ENCODE measurements around the gene CDK8. TPM values are rescaled to one million over a fixed set of nuclear protein-coding genes. Genes with fewer than 3 reads are reported as not detected.

Gene CDK8
- polyA plus RNA-seq, 1 experiment = 18.8 TPM

DNA sequence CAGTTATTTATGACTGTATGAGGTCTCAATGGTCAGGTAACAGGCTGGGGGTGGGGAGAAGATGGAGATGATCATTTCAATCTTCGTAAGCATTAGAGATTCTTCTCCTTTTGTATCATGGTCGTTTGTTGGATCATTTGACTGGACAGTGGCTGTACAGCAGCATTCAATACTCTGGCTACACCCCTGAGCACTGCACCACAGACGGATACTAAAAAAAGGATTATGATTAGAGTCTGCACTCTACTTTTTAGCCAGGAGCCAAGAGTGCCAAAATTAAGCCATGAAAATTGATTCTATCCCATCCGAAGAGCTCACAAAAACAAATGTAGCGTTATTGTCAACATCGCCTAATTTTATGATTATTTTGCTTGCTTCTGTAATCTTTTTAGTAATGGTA is 41.9 kb downstream of the CDK8 start:
- ChIA-PET CTCF (interaction anchor here (0.6 kb wide), 1 partner anchor 127 kb away, joined by 4 read pairs; no protein-coding TSS in a partner anchor), POLR2A (no interaction called here)
- H3K27me3 ChIP-seq (ENCODE audit: control insufficient read depth, insufficient read depth, low read length) = no peaks in the 10 kb centered on the region
- no peak for DNase-seq (ENCODE audit: low read depth, low spot score)
- no peak overlapping the region for H3K27ac ChIP-seq (ENCODE audit: low read depth, low read length)
- H3K4me3 ChIP-seq (ENCODE audit: low read depth, low read length) = no peak overlapping the region
- H3K9me3 ChIP-seq (ENCODE audit: control insufficient read depth, insufficient read depth, low read length) = no peaks in the 10 kb centered on the region
- TF ChIP-seq, protein P1, sequence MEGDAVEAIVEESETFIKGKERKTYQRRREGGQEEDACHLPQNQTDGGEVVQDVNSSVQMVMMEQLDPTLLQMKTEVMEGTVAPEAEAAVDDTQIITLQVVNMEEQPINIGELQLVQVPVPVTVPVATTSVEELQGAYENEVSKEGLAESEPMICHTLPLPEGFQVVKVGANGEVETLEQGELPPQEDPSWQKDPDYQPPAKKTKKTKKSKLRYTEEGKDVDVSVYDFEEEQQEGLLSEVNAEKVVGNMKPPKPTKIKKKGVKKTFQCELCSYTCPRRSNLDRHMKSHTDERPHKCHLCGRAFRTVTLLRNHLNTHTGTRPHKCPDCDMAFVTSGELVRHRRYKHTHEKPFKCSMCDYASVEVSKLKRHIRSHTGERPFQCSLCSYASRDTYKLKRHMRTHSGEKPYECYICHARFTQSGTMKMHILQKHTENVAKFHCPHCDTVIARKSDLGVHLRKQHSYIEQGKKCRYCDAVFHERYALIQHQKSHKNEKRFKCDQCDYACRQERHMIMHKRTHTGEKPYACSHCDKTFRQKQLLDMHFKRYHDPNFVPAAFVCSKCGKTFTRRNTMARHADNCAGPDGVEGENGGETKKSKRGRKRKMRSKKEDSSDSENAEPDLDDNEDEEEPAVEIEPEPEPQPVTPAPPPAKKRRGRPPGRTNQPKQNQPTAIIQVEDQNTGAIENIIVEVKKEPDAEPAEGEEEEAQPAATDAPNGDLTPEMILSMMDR (IDR thresholded peaks at IDR 0.05; ENCODE audit: low read depth, low read length) = no peak

DNA sequence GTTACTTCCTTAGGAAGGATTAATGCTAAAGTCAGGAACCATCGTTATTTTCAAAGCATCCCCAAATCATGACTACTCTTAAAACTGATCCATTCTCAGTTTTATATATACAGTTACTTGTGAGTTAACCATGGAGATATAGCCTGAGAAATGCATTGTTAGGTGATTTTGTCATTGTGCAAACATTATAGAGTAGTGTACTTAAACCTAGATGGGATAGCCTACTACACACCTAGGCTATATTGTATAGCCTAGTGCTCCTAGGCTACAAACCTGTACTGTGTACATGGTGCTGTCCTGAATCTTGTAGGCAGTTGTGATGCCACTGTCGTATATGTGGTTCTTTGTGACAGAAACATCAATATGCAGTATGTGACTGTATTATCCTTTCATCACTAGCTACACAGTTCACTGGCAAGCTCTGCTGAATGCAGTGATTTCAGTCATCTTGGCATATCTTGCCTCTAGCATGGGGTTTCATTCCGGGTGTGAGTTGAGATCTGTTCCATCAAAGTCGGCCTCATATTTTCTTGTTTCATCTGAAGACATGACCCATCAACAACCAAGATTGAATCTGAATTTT is 45.3 kb downstream of the CDK8 start:
- DNase-seq (ENCODE audit: low read depth, low spot score) = no peak
- POLR2A ChIA-PET = no interaction called here
- Histone ChIP-seq H3K4me3 (ENCODE audit: low read depth, low read length) (no peak overlapping the region), H3K9me3 (ENCODE audit: control insufficient read depth, insufficient read depth, low read length) (no peaks in the 10 kb centered on the region), H3K27me3 (ENCODE audit: control insufficient read depth, insufficient read depth, low read length) (no peaks in the 10 kb centered on the region), H3K27ac (ENCODE audit: low read depth, low read length) (no peak overlapping the region)
- CTCF ChIA-PET = no interaction called here
- TF ChIP-seq, protein P1 (IDR thresholded peaks at IDR 0.05; ENCODE audit: low read depth, low read length) = no peak

DNA sequence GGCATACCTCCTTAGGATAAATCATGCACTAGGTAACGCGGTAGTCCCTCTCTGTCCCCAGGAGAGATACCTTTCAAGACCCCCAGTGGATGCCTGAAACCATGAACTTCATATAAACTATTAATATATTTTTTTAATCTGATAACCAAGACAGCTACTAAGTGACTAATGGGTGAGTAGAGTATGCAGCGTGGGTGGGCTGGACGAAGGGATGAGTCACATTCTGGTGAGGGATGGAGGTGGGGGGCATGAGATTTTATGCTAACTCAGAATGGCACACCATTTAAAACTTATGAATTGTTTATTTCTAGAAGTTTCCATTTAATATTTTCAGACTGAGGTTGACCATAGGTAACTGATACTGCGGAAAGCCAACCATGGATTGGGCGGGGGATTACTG is 46.2 kb downstream of the CDK8 start:
- POLR2A ChIA-PET = no interaction called here

DNA sequence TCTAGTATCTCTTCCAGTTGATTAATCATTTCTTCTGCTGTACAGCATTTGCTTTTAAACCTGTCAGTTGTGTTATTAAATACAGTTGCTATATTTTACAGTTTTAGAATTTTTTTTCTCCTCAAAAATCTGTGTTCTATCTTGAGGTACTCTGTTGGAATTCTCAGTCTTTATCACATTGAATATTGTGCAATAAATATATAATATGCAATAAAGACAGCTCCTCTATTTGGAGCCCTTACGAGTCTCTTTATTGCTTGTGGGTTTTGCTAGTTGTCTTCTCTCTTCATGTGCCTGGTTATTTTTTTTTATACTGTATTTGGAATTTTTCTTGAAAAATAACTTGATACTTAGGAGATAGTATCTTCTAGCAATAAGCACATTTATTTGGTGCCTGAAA is 51.7 kb downstream of the CDK8 start:
- Histone ChIP-seq H3K9me3 (ENCODE audit: control insufficient read depth, insufficient read depth, low read length) (no peaks in the 10 kb centered on the region), H3K27ac (ENCODE audit: low read depth, low read length) (no peak overlapping the region), H3K27me3 (ENCODE audit: control insufficient read depth, insufficient read depth, low read length) (no peaks in the 10 kb centered on the region), H3K4me3 (ENCODE audit: low read depth, low read length) (no peak overlapping the region)
- CTCF ChIA-PET = interaction anchor here (1.6 kb wide), 1 partner anchor 120 kb away, joined by 4 read pairs; no protein-coding TSS in a partner anchor
- TF ChIP-seq, protein P1 (IDR thresholded peaks at IDR 0.05; ENCODE audit: low read depth, low read length) = no peak
- POLR2A ChIA-PET = interaction anchor here (0.7 kb wide), 1 partner anchor 120 kb away, joined by 3 read pairs; no protein-coding TSS in a partner anchor
- DNase-seq (ENCODE audit: low read depth, low spot score) = no peak

More for the DNA sequence above, 46.2 kb downstream of the CDK8 start:
- TF ChIP-seq, protein P1 (IDR thresholded peaks at IDR 0.05; ENCODE audit: low read depth, low read length) = no peak
- Histone ChIP-seq H3K9me3 (ENCODE audit: control insufficient read depth, insufficient read depth, low read length) (no peaks in the 10 kb centered on the region), H3K4me3 (ENCODE audit: low read depth, low read length) (no peak overlapping the region), H3K27me3 (ENCODE audit: control insufficient read depth, insufficient read depth, low read length) (no peaks in the 10 kb centered on the region), H3K27ac (ENCODE audit: low read depth, low read length) (no peak overlapping the region)
- no peak for DNase-seq (ENCODE audit: low read depth, low spot score)
- CTCF ChIA-PET = no interaction called here

DNA sequence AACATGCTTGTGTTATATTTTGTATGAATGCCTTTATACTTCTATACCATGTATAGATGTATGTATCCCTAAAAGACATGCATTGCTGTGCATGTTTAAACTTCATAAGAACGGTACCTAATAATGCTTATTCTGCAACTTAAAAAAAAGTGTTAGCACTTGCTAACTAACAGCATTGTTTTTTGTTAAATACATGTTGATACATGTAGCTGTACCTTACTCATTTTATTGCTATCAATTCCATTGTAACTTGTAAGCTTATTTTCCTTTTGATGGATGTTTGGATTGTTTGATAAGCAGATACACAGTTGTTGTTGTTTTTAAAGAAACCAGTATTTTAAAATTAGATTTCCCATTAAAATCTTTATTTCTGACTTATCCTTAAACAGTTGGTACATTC is 53.8 kb downstream of the CDK8 start:
- H3K27ac ChIP-seq (ENCODE audit: low read depth, low read length) = no peak overlapping the region
- no peaks in the 10 kb centered on the region; the same call in 1 of the 2 replicates for H3K9me3 ChIP-seq (ENCODE audit: control insufficient read depth, insufficient read depth, low read length)
- TF ChIP-seq, protein P1 (IDR thresholded peaks at IDR 0.05; ENCODE audit: low read depth, low read length) = no peak
- ChIA-PET POLR2A (no interaction called here), CTCF (no interaction called here)
- no peaks in the 10 kb centered on the region for H3K27me3 ChIP-seq (ENCODE audit: control insufficient read depth, insufficient read depth, low read length)
- no peak overlapping the region for H3K4me3 ChIP-seq (ENCODE audit: low read depth, low read length)
- no peak for DNase-seq (ENCODE audit: low read depth, low spot score)

Measured in AG04450 (cell line).